Body of pancreas (tissue), 4 donors: ENCODE data around the gene ZRANB3.

ENCODE experiments used
- POLR2A ChIP-seq, 3 donors: fragments of 450-650 bp; IDR thresholded peaks; one replicate each; pipeline ENCODE4 v1.6.1; 2016; ENCODE audit warnings: antibody characterized with exemption in 3 of 3, mild to moderate bottlenecking in 2 of 3
- TF ChIP-seq, protein P1 (sequence below), 7 experiments: fragments of 450-650 bp in 4 of 7; fragments of 200-600 bp in 3 of 7; sonication (generic) in 3 of 7; IDR thresholded peaks; one replicate each; pipeline ENCODE4 v1.5.1; 2016 to 2019; ENCODE audit warnings: antibody characterized with exemption in 7 of 7

DNA sequence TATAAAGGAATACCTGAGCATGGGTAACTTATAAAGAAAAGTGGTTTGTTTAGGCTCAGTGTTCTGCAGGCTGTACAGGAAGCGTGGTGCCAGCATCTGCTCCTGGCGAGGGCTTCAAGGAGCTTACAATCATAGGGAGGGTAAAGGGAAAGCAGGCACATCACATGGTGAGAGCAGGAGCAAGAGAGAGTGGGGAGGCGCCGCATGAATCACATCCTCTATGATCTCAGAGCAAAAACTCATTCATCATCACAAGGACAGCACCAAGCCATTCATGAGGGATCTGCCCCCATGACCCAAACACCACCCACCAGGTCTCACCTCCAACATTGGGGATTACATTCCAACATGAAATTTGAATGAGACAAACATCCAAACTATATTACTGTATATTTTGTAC lies 32.8 kb upstream of the ZRANB3 start:
- TF ChIP-seq, protein P1, sequence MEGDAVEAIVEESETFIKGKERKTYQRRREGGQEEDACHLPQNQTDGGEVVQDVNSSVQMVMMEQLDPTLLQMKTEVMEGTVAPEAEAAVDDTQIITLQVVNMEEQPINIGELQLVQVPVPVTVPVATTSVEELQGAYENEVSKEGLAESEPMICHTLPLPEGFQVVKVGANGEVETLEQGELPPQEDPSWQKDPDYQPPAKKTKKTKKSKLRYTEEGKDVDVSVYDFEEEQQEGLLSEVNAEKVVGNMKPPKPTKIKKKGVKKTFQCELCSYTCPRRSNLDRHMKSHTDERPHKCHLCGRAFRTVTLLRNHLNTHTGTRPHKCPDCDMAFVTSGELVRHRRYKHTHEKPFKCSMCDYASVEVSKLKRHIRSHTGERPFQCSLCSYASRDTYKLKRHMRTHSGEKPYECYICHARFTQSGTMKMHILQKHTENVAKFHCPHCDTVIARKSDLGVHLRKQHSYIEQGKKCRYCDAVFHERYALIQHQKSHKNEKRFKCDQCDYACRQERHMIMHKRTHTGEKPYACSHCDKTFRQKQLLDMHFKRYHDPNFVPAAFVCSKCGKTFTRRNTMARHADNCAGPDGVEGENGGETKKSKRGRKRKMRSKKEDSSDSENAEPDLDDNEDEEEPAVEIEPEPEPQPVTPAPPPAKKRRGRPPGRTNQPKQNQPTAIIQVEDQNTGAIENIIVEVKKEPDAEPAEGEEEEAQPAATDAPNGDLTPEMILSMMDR (IDR thresholded peaks at IDR 0.05): no peak
- TF ChIP-seq POLR2A (IDR thresholded peaks at IDR 0.05): no peak
